Bone marrow (tissue), 2 donors: ENCODE data around the gene INTS11.

ENCODE experiments used
- DNase-seq, 2 donors: peaks; one replicate each; lab custom pipeline; 2025; lab: John Stamatoyannopoulos, UW

INTS11 gene

DNA sequence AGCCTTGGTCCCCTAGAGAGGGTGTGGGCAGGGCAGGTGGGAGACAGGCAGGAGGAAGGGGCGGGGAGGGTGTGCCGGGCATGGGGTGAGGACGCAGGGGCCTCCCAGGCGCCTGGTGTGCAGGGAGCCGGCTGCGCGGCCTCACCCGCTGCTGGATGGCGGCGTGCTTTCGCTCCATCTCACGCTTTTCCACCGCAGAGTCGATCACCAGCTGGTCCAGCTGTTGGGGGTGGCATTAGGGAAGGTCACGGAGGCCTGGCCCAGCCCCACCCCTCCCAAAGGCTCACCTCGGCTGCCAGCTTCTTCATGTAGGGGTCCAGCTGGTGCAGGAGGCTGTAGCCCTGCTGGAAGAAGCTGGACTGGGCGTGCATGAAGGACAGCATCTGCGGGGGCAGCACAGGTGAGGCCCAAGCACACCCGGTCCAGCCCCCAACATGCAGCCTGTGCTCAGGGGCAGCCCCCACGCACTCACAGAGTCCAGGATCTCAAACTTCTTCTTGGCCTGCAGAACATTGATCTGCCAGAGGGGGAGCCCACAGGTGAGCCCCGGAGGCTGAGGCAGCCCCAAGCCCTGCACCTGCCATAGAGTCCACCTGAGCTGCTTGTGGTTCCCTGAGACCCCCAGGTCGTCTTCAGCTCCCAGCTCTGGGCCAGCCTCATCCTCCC is 24.6 kb downstream of the INTS11 start:
- DNase-seq: no peak

DNA sequence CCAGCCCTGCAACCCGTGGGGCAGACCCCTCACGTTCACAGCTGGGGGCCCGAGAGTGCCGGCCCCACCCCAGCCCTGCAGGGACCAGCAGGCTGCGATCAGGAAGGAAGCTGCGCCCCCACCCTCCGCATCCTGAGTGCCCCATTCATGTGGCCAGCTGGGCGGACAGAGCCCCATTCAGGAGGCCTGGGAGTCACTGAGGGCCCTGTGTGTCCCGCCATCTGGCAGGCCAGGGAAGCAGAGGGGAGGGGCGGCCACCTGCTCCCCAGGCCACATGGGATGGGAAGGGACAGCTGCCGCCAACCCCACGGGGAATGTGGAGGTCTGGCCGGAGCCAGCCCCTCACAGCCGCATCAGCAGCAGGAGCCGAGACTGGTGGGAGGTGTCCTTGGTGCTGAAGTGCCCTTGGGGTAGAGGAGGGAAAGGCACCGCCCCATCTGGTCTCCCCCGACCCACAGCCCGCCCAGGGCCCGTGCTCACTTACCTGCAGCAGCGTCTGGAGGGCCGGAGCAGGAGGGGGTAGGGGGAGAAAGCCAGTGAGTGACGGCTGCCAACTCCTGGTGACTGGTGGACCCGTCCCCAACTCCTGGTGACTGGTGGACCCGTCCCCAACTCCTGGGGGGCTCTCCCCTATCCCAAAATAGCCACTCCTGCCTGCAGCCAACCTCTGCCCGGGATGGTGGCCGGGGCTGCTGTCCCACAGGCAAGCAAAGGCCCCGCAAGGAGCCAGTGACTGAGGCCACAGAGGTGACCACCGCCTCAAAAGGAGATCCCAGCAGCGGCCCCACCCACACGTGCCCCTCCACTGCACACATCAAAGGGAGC is 25.4 kb downstream of the INTS11 start:
- DNase-seq: no peak

DNA sequence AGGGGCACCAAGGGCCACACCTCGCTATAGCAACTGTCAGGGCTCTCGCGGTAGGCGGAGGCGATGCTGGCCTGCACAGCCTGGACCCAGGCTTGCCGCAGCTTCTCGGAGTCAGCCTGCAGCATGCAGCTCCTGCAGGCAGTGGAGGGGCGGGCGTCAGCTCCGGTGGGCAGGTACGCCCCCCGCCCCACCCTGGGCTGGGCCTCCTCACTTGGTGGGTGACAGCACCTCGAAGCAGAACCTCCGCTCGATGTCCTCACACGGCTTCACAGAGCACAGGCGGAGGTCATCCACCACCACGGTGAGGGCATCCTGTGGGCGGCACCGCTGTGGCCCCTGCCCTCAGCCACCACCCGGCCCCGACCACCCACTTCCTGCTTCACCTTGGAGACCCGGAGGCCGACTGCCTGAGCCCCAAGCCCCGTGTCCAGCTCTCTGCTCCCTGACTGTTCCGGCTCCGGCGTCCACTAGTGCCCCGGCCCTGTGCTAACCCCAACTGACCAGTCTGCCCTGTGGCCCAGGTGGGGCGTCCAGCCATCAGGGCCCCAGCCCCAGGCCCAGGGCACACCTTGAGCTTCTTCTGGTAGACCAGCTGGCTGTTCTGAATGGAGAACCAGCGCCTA is 26.5 kb downstream of the INTS11 start:
- DNase-seq: no peak

DNA sequence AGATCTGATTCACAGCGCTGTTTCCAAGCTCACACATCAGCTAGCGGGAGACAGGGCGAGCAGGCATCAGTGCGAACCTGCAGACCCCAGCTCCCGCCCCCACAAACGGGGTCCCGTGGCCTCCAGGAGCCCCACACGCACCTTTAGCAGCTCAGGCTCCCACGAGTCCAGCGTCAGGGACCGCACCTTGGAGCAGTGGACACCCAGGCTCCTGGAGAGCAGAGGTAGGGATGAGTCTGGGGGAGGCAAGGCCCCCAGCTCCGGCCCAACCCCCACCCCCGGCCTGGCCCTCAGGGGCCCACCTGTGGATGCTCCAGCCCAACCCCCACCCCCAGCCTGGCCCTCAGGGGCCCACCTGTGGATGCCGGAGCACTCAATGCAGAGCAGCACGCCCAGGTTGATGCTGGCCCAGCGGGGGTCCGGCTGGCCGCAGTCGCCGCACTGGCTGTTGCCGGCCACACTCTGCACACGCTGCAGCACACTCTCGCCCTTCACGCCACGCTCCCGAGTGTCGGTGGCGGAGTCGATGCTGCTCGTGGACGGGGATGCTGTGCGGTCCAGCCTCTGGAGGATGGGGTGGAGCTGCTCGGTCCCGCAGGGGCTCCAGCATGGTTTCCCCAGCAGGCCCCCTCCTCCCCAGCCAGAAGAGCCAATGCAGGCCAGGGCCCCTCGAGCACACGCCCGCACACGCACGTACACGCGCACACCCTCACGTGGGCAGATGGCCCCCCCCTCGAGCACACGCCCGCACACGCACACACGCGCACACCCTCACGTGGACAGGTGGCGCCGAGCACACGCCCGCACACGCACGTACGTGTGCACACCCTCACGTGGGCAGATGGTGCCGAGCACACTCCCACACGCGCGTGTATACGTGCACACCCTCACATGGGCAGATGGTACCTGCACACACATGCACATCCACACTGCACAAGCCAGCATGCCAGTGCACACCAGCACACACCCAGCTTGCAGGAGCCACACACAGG is 28.1 kb downstream of the INTS11 start:
- DNase-seq: no peak

DNA sequence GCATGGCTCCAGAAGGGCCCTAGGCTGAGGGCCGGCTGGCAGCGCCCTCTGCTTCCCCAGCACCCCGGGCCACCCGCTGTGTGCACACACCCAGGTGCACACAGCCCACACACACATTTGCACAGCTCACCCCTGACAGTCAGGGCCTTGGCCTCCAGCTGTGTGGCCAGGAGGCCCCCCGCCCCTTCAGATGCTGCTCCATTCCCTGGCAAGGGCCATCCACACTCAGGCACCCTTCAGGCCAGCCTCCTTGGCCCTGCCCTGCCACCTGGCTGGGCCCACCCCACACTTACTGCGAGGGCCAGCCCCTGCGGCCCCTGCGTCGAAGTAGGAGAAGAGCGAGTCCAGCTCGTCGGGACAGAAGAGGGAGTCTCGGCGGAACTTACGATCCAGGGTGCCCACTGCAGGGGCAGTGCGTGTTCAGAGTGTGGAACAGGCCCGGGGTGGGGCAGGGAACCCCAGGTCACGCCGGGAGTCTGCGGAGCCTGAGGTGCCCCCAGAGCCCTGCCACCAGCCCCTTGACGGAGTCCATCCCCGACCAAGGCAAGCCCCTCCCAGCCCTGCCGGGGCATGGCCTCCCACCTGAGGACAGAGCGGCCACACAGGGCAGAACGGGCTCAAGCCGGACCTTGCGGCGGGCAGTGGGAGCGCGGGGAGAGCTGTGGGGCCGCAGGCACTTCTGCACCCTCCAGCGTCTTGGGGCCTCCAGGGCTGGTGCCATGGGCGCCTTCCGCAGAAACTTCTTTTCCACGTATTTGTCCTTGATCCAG is 29.1 kb downstream of the INTS11 start:
- DNase-seq: no peak

- DNase-seq: no peak
These were observed 30.1 kb downstream of the INTS11 start for GRCh38 chr1:1294250-1294890.

GRCh38 chr1:1293263-1294249 is 30.9 kb downstream of the INTS11 start:
- no peak for DNase-seq

GRCh38 chr1:1292851-1293250 is 31.6 kb downstream of the INTS11 start:
- DNase-seq: no peak

GRCh38 chr1:1292442-1292779 is 32.0 kb downstream of the INTS11 start:
- no peak for DNase-seq

DNA sequence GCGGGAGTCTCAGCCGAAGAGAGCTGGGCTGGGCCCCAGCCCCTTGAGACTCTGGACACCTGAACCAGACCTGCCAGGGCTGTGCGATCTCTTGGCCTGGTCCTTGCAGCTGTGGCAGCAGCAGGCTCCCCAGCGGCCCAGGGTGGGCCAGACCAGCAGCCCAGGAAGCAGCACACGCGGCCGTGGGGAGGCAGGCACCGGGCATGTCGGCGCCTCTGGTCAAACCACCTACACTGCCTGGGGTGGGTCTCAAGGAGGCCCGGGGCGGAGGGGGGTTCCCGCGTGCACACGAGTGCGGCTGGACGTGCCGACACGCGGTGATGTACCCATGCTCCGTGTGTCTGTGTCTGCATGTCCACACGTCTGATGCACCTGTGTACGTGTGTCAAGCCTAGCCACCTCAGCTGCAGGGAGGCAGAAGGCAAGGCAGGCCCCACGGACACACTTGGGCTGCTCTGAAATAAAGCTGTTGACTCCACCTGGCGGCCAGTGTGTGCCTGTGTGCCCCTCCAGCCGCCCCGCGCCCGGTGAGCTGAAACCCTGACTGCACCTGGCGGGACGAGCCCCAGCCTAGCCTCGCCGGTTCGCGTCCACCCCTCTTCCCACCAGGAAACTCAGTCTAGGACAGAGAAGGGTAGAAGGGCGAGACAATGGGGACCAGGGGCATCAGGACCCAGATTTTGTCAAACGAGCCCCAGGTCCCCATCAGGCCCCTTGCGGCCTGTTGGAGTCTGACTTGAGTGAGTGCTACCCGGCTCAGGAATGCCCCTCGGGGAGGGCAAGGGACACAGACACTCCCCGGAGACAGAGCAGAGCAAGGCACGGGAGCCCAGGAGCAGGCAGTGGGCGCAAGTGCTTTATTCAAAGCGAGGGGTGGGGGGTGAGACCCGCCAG is 32.7 kb downstream of the INTS11 start:
- DNase-seq: no peak

DNA sequence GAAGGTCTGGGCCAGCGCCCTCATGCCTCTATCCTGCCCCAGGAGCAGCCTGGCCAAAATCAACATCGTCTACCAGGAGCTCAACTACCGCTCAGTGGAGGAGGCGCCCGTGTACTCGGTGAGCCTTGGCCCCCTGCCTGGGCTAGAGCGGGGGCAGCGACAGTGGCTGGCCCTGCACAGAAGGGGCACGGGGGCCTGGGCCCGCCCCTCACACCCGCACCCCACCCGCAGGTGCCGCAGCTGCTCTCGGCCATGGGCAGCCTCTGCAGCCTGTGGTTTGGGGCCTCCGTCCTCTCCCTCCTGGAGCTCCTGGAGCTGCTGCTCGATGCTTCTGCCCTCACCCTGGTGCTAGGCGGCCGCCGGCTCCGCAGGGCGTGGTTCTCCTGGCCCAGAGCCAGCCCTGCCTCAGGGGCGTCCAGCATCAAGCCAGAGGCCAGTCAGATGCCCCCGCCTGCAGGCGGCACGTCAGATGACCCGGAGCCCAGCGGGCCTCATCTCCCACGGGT is 33.4 kb downstream of the INTS11 start:
- no peak for DNase-seq

DNA sequence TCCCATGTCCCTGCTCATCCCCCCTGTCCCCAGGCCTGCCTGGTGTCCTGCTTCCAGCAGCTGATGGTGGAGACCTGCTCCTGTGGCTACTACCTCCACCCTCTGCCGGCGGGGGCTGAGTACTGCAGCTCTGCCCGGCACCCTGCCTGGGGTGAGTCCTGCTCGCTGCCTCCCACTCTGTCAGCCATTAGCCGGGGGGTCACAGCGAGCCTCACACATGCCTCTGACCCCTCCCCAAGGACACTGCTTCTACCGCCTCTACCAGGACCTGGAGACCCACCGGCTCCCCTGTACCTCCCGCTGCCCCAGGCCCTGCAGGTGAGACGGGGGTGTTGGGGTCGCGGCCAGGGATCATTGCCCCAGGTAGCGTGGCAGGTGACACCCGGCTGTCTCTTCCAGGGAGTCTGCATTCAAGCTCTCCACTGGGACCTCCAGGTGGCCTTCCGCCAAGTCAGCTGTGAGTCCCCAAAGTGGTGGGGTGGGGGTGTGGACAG is 34.2 kb downstream of the INTS11 start:
- peak in 1 of 2 donors; percentile 9 for DNase-seq

DNA sequence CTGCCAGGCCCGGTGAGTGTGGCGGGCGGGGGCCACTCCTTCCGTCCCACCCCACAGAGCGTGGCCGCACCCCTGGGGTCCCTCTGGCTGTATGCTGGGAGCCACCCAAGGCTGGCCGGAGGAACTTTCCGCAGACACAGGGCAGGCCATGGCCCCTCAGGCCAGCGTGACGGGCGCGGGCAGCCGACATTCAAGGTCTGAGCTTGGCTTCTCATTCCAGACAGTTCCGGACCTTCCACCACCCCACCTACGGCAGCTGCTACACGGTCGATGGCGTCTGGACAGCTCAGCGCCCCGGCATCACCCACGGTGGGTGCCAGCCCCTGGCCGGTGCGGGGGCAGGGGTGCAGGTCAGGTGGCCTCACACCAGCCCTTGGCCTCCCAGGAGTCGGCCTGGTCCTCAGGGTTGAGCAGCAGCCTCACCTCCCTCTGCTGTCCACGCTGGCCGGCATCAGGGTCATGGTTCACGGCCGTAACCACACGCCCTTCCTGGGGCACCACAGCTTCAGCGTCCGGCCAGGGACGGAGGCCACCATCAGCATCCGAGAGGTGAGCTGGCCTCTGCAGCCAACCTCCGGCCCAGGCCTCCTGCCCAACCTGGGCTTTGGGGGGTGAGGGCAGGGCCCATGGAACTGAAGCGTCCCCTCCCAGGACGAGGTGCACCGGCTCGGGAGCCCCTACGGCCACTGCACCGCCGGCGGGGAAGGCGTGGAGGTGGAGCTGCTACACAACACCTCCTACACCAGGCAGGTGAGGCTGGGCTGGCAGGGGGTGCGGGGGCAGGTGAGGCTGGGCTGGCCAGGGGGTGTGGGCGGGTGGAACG is 37.0 kb downstream of the INTS11 start:
- DNase-seq: no peak

DNA sequence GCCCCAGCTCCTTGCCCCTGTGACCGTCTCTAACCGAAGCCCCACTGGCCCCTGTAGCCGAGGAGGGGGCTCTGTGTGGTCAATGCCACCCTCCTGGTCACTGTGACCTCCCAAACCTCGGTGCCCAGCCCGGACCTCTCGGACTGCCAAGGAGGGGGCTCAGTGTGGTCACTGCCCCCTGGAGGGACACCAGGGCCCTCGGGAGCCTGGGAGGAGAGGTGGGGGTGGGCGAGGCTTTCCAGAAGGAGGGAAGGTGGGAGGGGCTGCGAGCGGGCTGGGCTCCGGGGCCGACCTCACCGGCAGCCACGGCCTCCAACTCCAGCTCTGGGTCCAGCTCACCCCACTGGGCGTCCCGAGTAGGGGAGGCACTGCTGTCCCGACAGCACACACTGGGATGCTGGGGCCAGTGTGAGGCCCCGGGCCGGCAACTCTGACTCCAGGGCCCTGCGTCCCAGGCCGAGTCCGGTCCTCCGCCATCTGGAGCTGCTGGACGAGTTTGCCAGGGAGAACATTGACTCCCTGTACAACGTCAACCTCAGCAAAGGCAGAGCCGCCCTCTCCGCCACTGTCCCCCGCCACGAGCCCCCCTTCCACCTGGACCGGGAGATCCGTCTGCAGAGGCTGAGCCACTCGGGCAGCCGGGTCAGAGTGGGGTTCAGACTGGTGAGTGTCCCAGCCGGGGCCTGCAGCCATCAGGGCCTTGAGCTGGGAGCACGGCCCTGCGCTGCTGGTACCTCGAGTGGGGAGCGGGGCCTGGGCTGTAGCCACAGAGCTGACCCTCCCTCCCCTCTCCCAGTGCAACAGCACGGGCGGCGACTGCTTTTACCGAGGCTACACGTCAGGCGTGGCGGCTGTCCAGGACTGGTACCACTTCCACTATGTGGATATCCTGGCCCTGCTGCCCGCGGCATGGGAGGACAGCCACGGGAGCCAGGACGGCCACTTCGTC is 37.9 kb downstream of the INTS11 start:
- DNase-seq: no peak

- no peak for DNase-seq
These were observed 38.7 kb downstream of the INTS11 start for GRCh38 chr1:1285611-1286311.
